ENCODE results near the gene NUBP2.

DNA sequence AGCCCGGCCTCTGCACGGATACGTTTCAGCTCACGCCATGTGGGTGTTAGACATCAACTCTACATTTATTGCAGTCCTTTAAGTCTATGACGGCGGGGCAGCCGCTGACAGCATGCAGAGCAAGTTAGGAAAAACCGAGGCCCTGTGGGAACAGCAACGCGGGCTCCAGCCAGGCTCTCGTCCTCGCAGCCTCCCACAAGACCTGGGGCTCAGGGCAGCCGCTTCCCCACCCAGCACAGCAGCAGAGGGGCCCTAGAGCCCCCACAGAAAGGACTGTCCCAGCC lies 6.1 kb upstream of the NUBP2 start:
- TF ChIP-seq POLR2A (IDR thresholded peaks at IDR 0.05; ENCODE audit: low read length) (no peak), GATA1 (IDR thresholded peaks at IDR 0.05; ENCODE audit: low read depth, low read length) (no peak)
